GM18499 (cell line): Measurements from ENCODE around the gene HPD.
A peak's percentile ranks its signal among the peaks of the same experiment; 100 is the strongest.
"Not testable (repeated sequence)": the region's sequence is repeated elsewhere in the genome, so short reads cannot be mapped to it uniquely, and the experiment has no call there.

Experiments
- ATAC-seq: cut with Tn5 transposase; IDR thresholded peaks from one replicate; pipeline ENCODE4 v1.9.1; 2021; ENCODE audit warnings: moderate number of reproducible peaks; ENCODE audit not compliant: insufficient read depth, unreplicated experiment

HPD gene

DNA sequence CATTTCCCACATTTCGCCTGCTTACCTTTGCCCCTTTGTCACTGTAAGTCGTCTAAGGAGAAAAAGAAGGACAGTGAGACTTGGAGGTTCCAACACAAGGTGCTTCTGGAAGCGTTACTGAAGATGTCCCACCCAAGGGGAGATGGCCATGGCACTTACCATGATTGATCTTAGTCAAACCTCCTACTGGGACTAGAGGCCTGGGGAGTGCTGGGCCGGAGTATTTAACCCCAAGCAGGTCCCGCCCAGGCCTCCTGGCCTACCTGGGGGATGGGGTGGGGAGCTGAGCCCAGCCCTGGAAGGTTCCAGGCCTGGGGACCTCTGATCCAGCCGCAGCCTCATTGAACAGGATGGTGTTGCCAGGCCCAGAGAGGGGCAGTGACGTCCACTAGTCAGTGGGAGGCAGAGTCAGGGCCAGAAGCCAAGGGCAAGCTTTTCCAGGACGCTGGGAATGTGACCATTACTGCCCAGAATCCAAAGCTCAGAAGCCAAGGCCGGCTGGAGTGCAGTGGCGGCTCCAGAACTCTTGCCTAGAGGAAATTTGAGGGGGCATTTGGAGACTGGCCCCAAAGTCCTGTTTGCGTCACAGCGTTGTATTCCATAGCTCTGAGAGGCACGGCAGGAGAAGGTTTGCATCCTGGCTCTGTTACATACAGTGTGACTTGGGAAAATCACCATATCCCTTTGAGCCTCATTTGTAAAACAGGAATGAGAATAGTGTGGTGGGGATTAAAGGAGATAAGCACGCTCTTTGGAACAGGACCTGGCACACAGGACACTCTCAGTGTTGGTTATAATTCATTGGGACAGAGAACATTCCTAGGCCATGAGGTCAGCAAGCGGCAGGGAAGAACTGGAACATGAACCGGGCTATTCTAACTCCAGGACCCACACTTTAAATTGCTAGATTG is at the start of gene HPD:
HPD (minus strand) TSS at position 198 of the 911 bp plus-strand sequence; CDS start at position 162, 36 bp downstream.
- ATAC-seq: no peak

DNA sequence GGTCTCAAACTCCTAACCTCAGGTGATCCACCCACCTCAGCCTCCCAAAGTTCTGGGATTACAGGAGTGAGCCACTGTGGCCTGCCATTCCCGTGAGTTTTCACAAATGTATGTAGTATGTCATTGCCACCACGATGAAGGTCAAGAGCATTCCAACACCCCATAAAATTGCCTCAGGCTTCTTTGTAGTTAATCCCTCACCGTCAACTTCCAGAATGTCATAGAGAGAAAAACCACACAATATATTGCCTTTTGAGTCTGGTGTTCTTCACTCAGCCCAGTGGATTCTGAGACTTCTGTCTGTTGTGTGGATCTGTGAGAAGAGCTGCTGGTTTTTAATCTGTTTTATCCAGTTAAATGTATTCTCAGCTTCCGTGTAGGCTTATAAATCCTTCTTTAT is 47.1 kb upstream of the HPD start:
- no peak for ATAC-seq

DNA sequence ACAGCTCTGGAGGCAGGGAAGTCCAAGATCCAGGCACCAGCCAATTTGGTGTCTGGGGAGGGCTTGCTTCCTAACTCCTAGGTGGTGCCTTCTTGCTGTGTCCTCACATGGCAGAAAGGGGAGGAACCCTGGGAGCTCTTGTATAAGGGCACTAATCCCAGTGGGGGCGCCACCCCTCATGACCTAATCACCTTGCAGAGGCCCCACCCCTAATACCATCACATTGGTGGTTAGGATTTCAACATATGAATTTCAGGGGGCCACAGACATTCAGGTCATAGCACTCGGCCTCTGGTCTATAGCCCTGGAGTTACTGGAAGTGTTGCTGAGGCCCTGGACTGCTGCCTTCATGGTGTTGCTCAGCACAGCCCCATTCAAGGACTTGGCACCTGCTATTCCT is 44.5 kb upstream of the HPD start:
- no peak for ATAC-seq

DNA sequence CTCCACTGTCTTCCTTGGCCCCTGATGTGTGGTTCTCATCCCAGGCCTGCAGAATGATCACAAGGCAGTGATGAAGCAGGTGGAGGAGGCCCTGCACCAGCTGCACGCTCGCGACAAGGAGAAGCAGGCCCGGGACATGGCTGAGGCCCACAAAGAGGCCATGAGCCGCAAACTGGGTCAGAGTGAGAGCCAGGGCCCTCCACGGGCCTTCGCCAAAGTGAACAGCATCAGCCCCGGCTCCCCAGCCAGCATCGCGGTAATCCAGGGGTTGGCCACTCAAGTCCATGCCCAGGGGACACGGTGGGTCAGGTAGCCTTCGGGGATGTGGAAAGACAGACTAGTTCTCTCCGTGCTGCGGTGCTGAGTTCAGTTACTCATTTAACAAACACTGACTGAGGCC is 40.9 kb upstream of the HPD start:
- no peak for ATAC-seq

DNA sequence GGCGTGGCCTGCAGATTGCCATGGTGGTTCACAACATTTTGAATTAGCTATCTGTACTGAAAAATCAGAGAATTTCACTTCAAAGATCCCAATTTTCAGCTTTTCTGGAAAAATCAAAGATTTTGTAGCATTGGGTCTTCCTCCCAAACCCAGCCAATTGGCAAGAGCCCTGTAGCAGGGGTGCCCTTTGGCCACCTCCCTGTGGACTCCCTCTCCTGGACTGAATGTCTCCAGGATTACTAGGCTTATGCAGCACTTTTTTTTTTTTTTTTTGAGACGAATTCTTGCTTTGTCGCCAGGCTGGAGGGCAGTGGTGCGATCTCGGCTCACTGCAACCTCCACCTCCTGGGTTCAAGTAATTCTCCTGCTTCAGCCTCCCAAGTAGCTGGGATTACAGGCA is 39.6 kb upstream of the HPD start:
- ATAC-seq: no peak

DNA sequence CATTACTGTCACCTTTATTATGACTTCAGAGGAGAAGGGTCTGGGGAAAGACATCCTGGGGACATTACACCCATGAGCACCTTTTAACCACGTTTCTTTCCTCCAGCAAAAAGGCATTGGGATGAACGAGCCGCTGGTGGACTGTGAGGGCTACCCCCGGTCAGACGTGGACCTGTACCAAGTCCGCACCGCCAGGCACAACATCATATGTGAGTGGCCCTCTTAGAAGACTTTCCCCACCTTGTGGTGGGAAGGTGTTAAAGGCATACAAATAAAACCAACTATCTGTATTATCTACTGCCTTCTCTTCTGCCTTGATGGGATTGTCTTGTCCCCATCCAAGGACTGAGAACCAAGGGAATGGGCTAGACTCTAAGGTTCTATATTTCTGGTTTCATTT is 36.0 kb upstream of the HPD start:
- no peak for ATAC-seq

DNA sequence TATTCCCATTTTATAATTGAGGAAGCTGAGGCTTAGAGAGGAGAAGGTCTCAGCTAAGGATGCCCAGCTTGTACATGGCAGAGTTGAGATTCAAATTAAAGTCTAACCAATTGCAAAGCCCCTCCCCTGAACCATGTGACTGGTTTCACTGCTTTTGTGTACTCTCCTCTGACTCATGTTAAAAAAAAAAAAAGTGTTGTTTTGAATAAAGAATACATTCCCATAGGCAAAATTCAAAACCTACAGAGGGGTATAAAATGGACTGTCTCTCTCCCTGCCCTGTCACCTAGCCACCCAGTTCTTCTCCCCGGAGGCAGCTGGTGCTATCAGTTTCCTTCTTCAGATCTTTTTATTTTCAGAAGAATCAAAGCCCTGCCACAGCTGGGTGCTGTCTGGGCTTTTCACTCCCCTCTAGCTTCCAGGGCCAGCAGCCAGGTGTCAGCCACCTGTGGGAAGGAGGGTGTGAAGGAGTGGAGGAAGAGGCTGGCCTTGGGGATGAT is 35.4 kb upstream of the HPD start:
- no peak for ATAC-seq

DNA sequence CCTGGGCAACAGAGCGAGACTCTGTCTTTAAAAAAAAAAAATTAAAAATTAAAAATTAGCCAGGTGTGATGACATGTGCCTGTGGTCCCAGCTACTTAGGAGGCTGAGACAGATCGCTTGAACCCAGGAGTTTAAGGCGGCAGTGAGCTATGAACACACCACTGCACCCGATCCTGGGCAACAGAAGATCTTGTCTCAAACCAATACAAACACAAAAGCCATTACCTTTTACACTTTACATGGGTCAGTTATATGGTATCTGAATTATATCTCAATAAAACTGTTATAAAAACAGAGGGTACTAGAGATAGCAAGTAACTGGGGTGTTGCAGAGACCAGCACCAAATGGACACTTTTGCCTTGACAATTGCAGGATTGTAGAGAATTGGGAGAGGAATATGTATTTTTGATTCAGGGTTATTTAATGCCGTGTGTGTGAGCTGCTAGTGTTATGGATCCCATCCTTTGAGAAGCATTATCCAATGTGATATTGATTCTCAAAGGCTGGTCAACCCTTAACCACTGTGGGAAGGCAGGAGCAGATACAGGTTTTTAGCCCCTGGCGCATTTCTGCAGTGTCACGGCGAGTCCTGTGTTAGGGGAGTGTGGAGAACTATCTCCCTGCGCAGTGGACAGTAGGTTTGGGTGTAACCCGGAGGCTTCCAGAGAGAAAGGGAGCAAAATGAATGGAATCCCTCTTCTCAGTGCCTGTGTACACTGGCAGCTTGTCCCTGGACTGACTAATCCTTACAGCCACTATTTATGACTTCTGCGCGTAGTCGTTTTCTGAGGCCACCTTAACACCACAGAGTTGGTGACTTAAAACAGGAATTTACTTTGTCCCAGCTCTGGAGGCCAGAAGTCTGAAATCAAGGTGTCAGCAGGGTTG is 34.3 kb upstream of the HPD start:
- ATAC-seq: no peak

DNA sequence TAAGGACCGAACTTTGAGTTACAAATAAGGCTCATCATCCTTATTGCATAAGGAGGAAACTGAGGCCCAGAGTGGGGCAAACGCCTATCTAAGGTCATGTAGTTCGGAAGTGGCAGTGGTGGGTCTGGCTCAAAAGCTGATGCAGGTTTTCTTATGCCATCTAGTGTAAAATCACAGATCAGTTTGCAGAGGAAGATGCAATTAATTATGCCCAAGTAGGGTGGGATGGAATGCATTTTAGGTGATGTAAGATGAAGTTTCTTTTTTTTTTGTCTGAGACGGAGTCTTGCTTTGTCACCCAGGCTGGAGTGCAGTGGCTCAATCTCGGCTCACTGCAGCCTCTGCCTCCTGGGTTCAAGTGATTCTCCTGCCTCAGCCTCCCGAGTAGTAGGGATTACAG is 31.0 kb upstream of the HPD start:
- ATAC-seq: not testable (repeated sequence)

DNA sequence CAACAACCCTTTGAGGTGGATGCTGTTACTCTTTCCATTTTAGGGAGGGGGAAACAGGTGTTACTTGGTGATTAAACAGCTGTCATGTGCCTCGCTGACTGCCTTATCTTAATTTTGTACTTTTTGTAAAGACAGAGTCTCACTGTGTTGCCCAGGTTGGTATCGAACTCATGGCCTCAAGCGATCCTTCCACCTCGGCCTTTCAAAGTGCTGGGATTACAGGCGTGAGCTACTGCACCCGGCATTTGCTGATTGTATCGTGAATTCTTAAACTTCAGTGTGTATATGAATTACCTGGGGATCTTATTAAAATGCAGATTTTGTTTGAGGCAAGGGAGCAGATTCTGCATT is 30.6 kb upstream of the HPD start:
- no peak for ATAC-seq

DNA sequence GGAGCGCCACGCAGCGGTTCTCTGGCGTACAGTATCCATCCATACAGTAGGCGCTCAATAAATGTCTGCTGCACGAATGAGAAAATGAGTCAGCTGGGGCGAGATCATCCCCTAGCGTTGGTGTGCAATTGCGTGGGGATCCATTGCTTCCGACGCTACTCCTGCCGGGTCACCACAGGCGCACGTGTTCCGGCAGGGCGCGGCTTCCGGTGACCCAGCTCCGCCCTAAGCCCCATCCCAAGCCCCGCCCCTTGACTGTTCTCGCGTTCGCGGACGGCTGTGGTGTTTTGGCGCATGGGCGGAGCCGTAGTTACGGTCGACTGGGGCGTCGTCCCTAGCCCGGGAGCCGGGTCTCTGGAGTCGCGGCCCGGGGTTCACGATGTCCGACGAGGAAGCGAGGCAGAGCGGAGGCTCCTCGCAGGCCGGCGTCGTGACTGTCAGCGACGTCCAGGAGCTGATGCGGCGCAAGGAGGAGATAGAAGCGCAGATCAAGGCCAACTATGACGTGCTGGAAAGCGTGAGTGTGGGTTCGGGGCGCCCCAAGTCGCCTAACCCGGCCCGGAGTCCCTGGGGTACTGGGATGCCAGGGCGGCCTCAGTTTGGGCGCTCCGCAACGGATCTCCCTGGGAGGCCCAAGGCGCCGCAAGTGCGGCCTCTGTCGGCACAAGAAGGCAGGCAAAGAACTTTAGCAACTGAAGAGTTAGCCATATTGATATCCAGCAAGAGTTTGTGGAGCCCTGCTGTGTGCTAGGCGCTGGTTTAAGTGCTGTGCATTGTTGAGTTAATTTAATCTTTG is 30.0 kb upstream of the HPD start, which contains the start of gene PSMD9:
PSMD9 (plus strand) TSS at position 313 of the 796 bp plus-strand sequence; CDS start at position 380, 67 bp downstream.
- ATAC-seq: peak; percentile 70

DNA sequence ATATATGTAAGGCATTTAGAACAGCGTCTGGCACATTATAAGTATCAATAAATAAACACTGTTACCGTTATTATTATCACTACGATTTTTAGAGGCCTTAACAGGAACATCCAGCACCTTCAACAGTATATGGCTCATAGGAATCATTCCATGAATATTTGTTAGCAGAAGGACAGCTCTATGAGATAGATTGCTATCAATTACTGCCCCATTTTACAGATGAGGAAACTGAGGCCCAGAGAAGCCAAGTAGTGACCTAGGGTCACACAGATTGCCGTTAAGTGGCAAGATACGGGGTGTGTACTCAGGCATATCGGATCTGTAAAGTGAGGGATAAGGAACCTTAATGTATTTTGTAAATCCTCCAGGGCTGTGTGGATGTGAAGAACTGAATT is 29.4 kb upstream of the HPD start:
- no peak for ATAC-seq

DNA sequence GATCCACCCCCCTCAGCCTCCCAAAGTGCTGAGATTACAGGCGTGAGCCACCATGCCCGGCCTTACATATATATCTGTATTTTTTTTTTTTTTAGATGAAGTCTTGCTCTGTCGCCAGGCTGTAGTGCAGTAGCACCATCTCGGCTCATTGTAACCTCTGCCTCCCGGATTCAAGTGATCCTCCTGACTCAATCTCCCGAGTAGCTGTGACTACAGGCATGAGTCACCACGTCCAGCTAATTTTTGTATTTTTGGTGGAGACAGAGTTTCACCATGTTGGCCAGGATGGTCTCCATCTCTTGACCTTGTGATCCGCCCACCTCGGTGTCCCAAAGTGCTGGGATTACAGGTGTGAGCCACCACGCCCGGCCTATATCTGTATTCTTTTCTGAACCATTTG is 26.5 kb upstream of the HPD start:
- not testable (repeated sequence) for ATAC-seq

DNA sequence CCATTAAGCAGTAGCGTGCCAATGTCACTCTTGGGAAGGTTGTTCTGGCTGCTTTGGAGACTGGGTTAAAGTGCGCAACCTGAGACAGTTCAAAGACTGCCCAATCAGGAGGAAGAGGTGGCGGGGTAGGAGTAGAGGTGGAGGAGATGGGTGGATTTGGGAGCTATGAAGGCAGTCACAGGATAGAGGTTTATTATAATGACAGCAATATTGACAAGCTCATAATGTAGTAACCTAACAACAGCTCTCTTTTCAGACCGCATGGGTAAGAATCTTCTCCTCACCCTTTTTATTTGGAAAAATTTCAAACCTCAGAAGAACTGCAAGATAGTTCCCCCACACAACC is 24.6 kb upstream of the HPD start:
- no peak for ATAC-seq

DNA sequence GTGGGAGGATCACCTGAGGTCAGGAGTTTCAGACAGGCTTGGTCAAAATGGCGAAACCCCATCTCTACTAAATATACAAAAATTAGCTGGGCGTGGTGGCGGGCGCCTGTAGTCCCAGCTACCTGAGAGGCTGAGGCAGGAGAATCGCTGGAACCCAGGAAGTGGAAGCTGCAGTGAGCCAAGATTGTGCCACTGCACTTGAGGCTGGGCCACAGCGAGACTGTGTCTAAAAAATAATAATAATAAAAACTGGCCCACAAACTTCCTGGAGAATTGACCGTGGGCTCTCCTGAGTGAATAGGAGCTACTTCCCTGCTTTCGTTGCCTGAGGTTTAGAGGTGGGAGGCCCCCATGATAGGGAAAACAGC is 17.4 kb upstream of the HPD start:
- not testable (repeated sequence) for ATAC-seq

DNA sequence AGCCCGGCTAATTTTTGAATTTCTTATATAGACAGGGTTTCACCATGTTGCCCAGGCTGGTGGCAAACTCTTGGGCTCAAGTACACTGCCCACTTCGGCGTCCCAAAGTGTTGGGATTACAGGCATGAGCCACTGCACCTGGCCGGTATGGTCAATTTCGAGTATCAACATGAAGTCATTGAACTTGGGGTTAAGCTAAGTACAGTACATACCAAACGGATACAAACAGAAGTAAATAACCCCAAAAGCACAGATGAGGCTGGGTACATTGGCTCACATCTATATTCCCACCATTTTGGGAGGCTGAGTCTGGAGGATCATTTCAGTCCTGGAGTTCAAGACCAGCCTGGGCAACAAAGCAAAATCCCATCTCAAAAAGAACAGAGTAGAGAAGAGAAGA is 16.9 kb upstream of the HPD start:
- no peak for ATAC-seq

DNA sequence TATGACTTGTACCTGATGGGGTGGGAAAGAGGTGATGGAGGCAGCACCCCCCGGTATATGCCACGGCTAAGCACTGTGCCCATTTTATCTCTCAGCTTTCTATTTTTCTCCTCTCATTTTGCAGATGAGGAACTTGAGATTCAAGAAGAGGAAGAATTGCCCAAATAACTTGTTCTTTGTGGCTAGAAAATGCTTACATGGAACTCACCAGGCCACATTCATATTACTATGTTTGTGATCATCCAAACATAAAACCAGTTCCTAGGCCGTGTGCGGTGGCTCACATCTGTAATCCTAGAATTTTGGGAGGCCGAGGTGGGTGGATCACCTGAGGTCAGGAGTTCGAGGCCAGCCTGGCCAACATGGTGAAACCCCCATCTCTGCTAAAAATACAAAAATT is 15.4 kb upstream of the HPD start:
- ATAC-seq: no peak

DNA sequence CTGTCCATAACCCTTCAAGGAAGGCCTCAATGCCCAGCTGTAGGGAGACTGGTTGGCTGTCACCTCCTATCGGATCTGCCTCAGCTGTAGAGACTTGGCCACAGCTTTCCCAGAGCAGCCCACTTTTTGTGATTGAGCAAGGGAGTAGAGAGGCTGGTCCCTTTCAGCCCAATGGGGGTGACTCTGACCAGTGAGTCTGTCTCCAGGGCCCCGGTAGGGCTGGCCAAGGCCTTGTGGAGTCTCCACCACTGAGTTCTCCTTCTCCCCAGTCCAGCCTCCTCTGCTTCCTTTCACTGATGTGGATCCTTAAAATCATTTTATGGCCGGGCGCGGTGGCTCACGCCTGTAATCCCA is 14.5 kb upstream of the HPD start:
- ATAC-seq: no peak

DNA sequence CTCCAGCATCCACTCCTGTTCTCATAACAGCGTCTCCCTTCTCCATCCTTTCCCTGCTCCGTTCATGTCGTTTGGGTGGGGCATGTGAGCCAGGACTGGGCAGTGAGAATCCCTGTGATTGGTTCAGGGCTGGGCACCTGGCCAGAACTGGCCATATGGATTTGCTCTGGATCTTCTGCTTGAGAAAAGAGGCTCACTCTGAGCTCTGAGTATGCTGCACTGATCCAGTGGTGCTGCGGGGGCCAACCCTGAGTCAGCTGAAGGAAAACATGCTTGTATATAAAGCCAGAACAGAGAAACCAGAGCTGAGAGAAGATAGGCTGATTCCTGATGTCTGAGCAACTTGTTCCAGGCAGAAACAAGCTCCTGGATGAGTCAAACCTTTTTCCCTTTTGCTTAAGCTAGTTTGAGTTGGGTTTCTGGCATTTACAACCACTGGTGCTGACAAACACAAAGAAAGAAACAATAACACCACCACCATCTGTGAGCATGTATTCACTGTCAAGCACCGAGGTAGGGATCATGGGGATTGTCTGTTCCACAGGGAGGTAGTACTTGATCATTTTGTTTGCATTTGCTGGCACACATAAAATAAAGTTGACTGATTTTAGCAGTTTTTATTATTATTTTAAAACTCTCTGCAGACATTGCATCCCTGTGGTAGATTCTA is 14.0 kb upstream of the HPD start:
- no peak for ATAC-seq

DNA sequence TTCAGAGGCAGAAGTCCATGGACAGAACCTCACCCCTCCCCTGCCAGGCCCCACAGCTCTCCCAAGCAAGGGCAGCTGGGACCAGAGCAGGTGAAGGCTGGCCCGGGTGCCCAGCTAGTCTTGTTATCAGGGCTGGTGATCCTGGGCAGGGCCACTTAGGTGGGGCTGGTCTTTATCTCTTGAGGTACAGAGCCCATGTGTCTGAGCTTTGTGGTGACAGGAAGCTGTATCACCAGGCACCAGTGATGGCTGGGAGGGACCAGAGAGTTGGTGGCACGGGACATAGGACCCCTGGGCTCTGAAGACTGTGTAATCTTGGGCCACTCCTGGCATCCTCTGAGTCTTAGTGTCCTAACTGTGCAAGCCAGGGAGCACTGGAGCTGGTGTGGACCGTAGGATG is 12.8 kb upstream of the HPD start:
- ATAC-seq: no peak
